ENCODE measurements around the gene MAJIN.
A peak's percentile ranks its signal among the peaks of the same experiment; 100 is the strongest.

MAJIN gene

GRCh38 chr11:64931290-64931689 is 40.6 kb downstream of the MAJIN start:
- DNase-seq: no peak

- no peak for DNase-seq
Measured at GRCh38 chr11:64930340-64930739, 41.6 kb downstream of the MAJIN start.

DNA sequence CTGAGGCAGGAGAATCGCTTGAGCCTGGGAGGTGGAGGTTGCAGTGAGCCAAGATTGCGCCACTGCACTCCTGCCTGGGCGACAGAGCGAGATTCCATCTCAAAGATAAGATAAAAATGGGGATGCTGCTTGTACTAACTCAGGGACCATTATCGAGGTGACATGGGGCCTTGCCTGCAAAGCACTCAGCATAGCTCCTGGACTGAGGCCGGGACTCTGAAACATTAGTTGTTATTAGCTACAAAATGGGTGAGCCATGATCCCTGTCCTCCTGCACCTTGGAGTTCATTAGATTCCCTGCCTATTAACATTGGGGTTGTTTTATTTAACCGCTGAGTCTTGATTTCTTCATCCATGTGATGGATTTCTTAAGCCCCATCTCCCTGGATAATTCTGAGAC is 42.3 kb downstream of the MAJIN start:
- no peak for DNase-seq

DNA sequence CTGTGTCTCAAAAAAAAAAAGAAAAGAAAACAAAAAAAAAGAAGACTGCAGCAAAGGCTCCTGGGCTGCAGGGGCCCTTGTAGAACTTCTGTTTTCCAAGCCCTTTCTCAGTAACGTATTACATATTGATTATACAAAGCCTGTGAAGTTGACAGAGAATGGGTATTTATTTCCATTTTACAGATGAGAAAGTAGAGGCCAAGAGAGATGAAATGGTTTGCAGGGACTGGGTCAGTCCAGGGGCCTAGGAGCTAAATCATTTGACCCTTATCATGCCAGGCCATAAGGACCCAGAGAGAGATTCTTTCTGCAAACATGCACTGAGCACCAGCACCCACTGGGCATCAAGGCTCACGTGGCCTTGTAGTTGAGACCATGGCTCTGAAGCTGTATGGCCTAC is 43.0 kb downstream of the MAJIN start:
- DNase-seq: no peak

- no peak for DNase-seq
Measured at GRCh38 chr11:64926689-64927088, 45.2 kb downstream of the MAJIN start.

DNA sequence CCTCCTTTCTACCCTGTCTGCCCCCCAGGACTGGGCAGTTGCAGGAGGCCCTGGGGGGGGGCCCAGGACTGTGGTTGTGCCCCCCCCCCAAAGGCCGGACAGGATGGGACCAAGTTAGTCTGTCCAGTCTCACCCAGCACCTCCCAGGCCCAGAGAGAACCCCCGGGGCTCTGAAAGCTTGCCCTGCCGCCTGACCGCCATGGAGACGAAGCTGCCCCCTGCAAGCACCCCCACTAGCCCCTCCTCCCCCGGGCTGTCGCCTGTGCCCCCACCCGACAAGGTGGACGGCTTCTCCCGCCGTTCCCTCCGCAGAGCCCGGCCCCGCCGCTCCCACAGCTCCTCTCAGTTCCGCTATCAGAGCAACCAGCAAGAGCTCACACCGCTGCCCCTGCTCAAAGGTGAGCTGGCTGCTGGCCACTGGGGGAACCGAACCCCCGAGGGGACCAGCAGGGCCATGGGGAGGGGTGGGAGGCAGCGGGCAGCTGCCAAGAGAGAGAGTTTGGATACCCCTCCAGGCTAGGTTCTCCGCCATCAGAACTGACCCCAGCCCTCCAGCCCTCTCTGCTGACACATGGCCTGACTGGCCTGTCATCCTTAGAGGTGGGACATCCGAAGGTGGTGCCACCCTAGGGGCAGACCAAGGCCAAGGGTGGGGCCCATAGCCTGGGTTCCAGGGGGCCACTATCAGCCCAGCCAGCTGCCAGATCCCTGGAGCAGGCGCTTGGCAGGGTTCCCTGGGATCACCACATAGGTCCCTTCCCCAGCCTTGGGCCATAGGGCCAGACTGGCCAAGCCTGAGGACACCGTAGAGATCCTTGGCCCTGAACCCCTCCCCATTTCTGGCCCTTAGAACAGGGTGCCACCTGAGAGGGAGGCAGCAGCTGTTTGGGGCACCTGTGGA is 46.1 kb downstream of the MAJIN start:
- no peak for DNase-seq

DNA sequence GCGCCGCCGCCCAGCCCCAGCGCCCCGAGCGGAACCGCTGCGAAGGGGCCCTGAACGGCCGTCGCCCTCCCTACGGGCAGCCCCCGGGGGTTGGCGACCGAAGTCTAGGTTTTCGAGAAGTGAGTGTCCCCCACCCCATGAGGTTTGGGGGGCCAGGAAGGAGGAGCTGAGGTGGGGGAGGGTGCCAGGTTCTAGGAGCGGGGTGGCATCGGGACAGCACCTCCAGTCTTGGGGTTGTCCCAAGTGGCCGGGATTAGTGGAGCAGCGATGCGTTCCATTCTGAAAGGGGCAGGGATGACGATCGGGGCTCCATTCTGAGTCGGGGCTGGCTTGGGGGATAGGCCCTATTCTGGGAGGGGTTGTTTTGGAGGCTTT is 47.0 kb downstream of the MAJIN start:
- no peak for DNase-seq

GRCh38 chr11:64923944-64924909 is 47.7 kb downstream of the MAJIN start, which contains the start of gene PPP2R5B:
TSS of gene PPP2R5B (plus strand) at chr11:64924689. CDS start at chr11:64925735, 1,046 bp downstream.
- DNase-seq: peak; percentile 81

DNA sequence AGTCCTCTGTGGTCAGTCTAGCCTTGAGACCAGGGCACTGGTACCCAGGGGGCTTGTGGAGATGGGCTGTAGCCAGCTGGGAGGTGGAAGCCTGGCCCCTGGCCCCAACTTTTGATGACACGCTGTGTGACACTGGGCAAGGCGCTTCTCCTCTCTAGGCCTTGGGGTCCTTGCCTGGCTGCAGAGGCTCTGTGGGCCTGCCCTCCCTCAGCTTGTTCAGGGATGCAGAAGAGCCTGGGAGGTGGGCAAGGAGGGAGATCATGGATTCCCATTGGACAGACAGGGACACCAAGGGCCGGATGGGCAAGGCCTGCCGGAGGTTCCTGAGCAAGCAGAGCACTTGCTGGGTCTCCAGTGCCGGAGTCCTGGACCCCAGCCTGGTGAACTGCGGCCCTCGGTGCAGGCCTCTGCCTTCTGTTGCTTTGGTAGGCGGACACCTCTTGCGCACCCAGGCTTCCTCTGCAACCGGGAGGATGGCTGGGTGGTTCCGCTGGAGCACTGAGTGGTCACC is 48.7 kb downstream of the MAJIN start:
- DNase-seq: no peak

GRCh38 chr11:64921384-64921783 is 50.5 kb downstream of the MAJIN start:
- no peak for DNase-seq

DNA sequence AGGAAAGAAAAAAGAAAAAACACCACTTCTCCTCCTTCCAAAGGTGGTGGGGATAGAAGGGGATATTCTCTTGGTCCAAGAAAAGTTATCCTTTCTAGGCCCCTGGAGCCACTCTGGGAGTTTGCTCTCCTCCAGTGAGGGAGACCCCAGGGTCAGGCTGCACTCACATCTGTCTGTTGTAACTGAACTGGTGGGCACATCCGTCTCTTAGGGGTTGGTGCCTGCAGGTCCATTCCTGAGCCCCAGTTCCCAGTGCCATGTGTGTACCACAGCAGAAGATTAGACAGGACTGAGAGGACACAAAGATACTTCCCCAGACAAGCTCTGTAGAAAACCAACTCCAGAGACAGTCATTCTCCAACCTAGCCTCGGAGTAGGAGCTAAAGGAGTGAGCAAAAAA is 51.8 kb downstream of the MAJIN start:
- DNase-seq: no peak

- no peak for DNase-seq
Measured at GRCh38 chr11:64919627-64920026, 52.3 kb downstream of the MAJIN start.

DNA sequence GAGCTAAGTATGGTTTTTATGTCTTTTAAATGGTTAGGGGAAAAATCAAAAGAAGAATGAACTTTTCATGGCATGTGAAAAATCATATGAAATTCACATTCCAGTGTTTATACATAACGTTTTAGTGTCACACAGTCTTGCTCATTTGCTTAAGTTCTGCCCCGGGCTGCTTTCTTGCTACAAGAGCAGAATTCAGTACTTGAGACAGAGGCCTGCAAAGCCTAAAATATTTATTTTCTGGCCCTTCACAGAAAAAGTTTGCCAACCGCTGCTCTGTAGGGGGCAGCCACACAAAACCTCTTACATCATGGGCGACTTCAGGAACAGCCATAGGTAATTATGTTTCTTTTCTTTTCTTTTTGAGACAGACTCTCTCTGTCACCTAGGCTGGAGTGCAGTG is 53.9 kb downstream of the MAJIN start:
- DNase-seq: no peak

- DNase-seq: no peak
Measured at GRCh38 chr11:64917663-64917995, 54.3 kb downstream of the MAJIN start.

DNA sequence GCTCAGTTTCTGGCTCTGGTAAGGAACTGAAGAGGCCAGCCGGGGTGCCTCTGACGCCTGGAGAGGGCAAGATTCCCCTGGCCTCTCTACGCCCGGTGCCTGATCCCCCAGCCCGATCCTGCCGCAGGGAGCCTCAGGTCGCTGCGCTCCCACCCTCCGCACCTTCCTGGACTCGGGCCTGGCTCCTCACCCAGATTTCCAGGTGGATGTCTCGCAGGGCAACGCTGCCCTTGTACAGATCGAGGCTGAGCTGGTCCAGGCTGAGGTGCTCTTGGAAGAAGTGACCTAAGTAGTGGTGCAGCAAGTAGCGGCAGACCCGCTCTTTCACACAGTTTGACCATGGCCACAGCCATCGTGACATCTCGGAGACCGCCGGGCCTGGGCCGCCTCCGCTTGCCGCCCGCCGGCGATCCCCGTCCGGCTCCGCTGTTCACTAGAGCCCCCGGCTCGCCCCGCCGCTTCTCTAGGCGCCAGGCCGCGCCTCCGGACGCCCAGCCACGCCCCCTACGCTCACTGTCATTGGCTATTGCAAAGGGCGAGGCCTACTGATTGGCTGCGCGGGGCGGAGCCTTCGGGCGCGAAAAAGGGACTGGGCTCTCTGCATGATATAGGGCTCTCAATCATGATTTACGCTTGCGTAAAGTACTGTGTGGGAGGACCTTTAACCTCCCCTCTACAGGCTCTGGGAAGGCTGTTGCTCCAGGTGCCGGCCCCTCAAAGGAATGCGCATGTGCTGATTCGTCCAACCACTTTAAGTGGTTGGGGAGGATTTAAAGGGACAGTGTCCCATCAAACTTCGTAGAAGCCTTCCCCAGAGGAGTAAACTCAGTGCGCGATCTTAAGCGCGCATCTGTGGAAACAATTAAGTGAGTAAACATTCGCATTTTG is 54.9 kb downstream of the MAJIN start, which contains the start of gene ATG2A:
ATG2A (minus strand) TSS at position 435 of the 888 bp plus-strand sequence; CDS start at position 361, 74 bp downstream.
- peak; percentile 96 for DNase-seq

- peak; percentile 40 for DNase-seq
Measured at GRCh38 chr11:64916040-64916774, 55.7 kb downstream of the MAJIN start.

DNA sequence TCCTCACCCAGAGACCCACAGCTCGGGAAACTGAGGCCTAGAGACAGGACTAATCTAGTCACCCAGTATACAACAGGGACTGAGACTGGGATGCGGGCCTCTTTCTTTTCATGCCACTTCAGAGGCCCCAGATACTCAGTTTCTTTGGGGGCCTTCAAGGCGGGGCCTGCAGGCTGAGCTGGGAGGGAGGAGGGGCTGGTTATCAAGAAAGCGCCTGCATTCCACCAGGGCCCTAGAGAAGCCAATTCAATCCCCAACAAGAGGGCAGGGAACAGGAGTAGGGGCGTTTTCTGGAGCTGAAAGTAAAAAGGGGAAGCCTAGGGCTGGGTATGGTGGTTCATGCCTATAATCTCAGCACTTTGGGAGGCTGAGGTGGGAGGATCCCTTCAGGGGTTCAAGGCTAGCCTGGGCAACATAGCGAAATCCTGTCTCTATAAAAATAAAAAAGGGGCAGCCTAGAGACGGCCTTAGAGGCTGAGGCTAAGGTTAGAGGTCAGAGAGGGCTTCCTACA is 56.5 kb downstream of the MAJIN start:
- no peak for DNase-seq

DNA sequence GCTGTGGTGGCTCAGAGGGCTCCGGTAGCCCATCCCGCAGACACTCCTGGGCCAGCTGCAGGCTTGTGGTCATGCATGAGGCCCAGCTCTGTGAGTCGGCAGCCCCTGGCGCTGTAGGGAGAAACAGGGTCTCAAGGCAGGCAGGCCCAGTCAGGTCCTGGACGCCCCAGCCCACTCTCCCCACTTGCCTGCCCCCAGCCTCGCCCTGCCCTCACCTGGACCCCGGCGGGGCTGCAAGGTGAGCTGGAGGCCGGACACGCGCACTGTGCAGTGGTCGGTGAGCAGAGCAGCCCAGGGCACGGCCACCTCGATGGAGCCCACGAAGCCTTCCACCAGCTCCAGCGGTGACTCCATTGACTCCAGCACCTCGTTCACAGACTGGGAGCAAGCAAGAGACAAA is 57.8 kb downstream of the MAJIN start:
- no peak for DNase-seq

- no peak for DNase-seq
Measured at GRCh38 chr11:64913171-64913727, 58.7 kb downstream of the MAJIN start.

DNA sequence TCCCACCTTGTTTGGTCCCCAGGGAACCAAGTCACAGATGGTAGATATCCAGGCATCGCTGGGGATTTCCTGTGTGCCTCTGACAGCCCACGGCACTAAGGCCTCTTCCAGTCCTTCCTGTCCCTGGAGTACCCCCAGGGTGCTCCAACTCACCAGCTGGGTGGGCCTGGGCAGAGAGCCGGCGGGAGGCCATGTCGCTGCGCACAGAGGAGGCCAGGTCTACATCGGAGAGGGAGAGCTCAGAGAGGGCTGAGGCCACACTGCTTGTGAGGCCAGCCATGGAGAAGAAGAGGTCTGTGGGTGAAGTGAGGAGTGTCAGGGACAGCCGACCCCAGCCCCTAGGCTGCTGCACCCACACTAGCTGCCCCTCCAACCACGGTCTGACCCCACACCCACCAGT is 60.2 kb downstream of the MAJIN start:
- no peak for DNase-seq

DNA sequence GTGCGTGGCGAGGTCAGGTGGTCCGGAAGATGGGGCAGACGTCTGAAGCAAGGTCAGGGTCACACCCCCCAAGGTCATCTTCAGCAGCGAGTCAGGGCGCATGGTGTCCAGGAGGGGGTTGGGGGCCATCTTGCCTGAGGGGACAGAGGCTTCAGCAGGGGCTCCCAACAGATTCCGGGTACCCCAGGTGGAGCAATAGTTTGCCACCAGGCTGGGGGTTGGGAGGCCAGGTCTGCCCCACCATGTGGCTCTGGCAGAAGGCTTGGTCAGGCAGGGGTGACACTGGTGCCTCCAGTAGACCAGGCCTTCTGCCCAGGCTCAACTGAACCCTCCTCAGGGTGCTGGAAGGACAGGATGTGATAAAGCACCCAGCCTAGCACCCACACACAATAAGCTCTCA is 60.8 kb downstream of the MAJIN start:
- no peak for DNase-seq
